Daoy (cell line): ENCODE measurements around the gene LIG1. TPM values are rescaled to one million over a fixed set of nuclear protein-coding genes. Genes with fewer than 3 reads are reported as not detected.
"Not testable (repeated sequence)": the region's sequence is repeated elsewhere in the genome, so short reads cannot be mapped to it uniquely, and the experiment has no call there.

Experiments used
- DNase-seq: peaks from one replicate; pipeline ENCODE4 v3.0.0-alpha.2; 2015; ENCODE audit warnings: low read depth
- total RNA-seq: library from RNA; depleted of rRNA; stranded (reverse); fragments of >200 nt; shearing (Covaris generic); gene quantifications from 2 replicates; pipeline ENCODE4 v1.2.3, GENCODE V29; 2014; rRNA removed

The LIG1 gene
- total RNA-seq, 1 experiment from 2014 or later: 48.5 TPM

DNA sequence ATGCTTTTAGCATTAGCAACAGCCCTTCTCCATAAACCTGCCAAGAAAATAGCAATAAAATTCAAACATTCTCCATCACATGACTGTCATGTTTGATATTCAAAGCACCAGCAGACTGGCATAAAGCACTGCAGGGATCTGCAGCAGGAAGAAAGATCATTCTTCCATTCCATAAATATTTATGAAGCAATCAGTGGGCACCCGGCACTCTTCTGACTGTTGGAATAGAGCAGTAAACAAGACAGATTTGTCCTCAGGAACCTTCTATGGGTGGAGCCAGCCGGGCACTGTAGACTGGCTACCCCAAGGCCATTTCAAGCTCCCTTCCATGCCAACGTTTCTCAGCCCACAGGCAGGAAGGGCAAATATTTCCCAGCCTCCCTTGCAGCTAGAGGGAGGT is 85.1 kb downstream of the LIG1 start:
- no peak for DNase-seq

DNA sequence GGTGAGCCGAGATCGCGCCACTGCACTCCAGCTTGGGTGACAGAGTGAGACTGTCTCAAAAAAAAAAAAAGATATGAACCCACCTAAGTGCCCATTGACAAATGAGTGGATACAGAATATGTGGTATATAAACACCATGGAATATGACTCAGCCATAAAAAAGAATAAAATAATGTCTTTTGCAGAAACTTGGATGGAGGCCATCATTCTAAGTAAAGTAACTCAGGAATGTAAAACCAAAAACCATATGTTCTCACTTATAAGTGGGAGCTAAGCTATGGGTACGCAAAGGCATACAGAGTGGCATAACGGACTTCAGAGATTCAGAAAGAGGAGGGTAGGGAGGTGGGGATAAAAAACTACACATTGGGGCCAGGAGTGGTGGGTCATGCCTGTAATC is 89.0 kb downstream of the LIG1 start:
- DNase-seq: no peak

DNA sequence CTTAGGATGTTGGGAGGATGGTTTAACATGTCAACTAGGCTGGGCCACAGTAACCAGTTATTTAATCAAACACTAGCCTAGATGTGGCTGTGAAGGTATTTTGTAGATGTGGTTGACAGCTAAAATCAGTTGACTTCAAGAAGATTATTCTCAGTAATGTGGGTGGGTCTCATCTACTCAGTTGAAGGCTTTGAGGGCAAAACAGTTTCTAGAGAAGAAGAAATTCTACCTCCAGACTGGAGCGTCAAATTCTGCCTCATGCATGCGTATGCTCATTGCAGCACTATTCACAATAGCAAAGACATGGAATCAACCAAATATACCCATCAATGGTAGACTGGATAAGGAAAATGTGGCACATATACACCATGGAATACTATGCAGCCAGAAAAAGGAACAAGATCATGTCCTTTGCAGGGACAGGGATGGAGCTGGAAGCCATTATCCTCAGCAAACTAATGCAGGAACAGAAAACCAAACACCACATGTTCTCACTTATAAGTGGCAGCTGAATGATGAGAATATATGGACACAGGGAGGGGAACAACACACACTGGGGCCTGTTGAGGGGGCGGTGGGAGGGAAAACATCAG is 99.9 kb downstream of the LIG1 start:
- DNase-seq: not testable (repeated sequence)

DNA sequence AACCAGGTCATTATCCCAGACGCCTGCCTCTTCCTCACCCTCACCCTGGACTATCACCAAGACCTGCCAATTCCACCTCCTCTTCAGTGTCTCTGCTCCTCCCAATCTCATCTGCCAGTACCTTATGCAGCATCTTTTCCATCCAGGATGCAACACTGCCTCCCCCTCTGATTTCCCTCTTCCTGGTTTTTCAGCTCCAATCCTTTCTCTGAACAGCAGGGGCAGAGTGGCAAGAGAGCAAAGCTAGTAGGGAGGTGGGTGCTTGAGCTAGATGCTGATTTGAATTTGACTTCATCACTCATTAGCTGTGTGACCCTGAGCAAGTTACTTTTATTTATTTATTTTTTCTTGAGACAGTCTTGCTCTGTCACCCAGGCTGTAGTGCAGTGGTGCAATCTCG is 100.7 kb downstream of the LIG1 start:
- no peak for DNase-seq

Other genes starting within 250 kb of the LIG1 start
- not detected in 2 replicates for gene BSPH1, start 178.2 kb downstream of the LIG1 start, total RNA-seq
- not detected in 2 replicates for gene ELSPBP1, start 175.7 kb downstream of the LIG1 start, total RNA-seq
- not detected in 2 replicates for gene CABP5, start 126.3 kb downstream of the LIG1 start, total RNA-seq
- gene PLA2G4C, start 59.5 kb downstream of the LIG1 start, total RNA-seq: 2.2 and 4.7 TPM in 2 replicates
- gene ZSWIM9, start 336 bp upstream of the LIG1 start, total RNA-seq: 0.86 and 3.0 TPM in 2 replicates
- 13.2 and 14.2 TPM in 2 replicates for gene CARD8, start 85.6 kb upstream of the LIG1 start, total RNA-seq
- 0.54 and 1.2 TPM in 2 replicates for gene ZNF114, start 99.7 kb upstream of the LIG1 start, total RNA-seq
- gene EMP3, start 155.2 kb upstream of the LIG1 start, total RNA-seq: 36.2 and 54.6 TPM in 2 replicates
- 2.5 and 3.8 TPM in 2 replicates for gene TMEM143, start 193.6 kb upstream of the LIG1 start, total RNA-seq
- not detected in 2 replicates for gene SYNGR4, start 194.0 kb upstream of the LIG1 start, total RNA-seq
- 54.5 and 61.0 TPM in 2 replicates for gene KDELR1, start 221.2 kb upstream of the LIG1 start, total RNA-seq
- 0.09 TPM in 1 of 2 replicates, not detected in the other for gene GRIN2D, start 223.3 kb upstream of the LIG1 start, total RNA-seq